ENCODE measurements around the gene MRPS23. TPM values are rescaled to one million over a fixed set of nuclear protein-coding genes. Genes with fewer than 3 reads are reported as not detected.

MRPS23 gene
- total and polyA plus RNA-seq, 2 of the 13 experiments (the other 11 are each of a cell fraction or from before 2014, with no cell fraction given), result 63.2 to 181 TPM

DNA sequence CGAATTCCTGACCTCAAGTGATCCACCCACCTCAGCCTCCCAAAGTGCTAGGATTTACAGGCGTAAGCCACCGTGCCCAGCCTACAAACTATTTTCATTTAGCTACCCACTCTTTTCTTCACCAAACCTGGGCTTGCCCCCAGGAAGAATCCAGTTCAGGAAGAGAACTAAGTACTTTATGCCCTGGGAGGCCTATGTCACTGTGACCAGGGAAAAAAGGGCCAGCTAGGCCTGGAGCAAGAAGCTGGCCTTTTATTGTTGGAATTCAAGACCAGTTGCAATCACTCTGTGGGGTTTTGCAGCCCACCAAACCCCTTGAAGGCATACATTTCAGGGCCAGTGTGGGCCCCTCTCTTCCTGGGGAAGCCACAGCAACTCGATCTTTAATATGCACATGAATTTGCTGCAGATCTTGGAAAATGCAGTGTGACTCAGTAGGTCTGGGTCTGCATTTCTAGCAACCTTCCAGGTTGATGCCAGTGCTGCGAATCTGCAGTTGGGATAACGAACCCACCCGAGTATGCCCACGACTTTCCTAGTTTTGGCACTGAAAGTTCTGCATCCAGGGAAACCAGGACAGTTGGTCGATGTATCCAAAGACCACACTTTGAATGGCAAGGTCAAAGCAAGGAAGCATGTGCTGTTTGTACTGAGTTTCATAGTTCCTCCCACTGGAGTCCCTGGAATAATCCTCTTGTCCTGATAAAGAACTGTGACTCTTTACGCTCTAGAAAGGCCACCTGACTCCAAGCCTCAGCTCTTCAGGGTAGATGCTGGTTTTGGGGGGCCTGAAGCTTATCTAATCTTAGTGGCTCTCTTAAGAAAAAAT, 7.2 kb upstream of the MRPS23 start (continued):
- no peak for TF ChIP-seq PBX3 (CRISPR knock-in tag; IDR thresholded peaks at IDR 0.05; ENCODE audit: borderline replicate concordance)
- TF ChIP-seq HMG20B (CRISPR knock-in tag; conservative IDR thresholded peaks at IDR 0.05), result no peak; the same call in 1 of the 2 replicates
- no peak for TF ChIP-seq ZNF460 (CRISPR knock-in tag; IDR thresholded peaks at IDR 0.05; ENCODE audit: borderline replicate concordance)
- TF ChIP-seq SRSF1 (optimal IDR thresholded peaks at IDR 0.05; ENCODE audit: low read depth, low read length), result no peak
- TF ChIP-seq ZNF775 (CRISPR knock-in tag; IDR thresholded peaks at IDR 0.05; ENCODE audit: borderline replicate concordance), result no peak
- TF ChIP-seq ZNF563 (CRISPR knock-in tag; IDR thresholded peaks at IDR 0.05), result no peak
- TF ChIP-seq ZNF256 (CRISPR knock-in tag; conservative IDR thresholded peaks at IDR 0.05), result no peak
- TF ChIP-seq ZNF335 (CRISPR knock-in tag; IDR thresholded peaks at IDR 0.05), result no peak
- no peak for TF ChIP-seq ZNF567 (CRISPR knock-in tag; IDR thresholded peaks at IDR 0.05; ENCODE audit: borderline replicate concordance)
- TF ChIP-seq KLF6 (CRISPR knock-in tag; IDR thresholded peaks at IDR 0.05), result no peak
- no peak for TF ChIP-seq ZNF619 (CRISPR knock-in tag; IDR thresholded peaks at IDR 0.05)
- TF ChIP-seq ZNF510 (CRISPR knock-in tag; IDR thresholded peaks at IDR 0.05; ENCODE audit: low read depth), result no peak
- 0 out of 2 replicates have a peak, but pooled peaks have one; percentile 54 for TF ChIP-seq ZNF44 (CRISPR knock-in tag; IDR thresholded peaks at IDR 0.05)
- TF ChIP-seq DNMT1 (CRISPR knock-in tag; IDR thresholded peaks at IDR 0.05), result no peak
- TF ChIP-seq ZFP1 (CRISPR knock-in tag; IDR thresholded peaks at IDR 0.05), result no peak
- TF ChIP-seq SNAPC2 (CRISPR knock-in tag; IDR thresholded peaks at IDR 0.05), result peak; percentile 21; the same call in 1 of the 2 replicates
- TF ChIP-seq ZBTB3 (CRISPR knock-in tag; IDR thresholded peaks at IDR 0.05; ENCODE audit: borderline replicate concordance, low read depth), result no peak
- TF ChIP-seq ERF (CRISPR knock-in tag; IDR thresholded peaks at IDR 0.05), result peak; percentile 51; the same call in 1 of the 2 replicates
- no peak for TF ChIP-seq RFX3 (CRISPR knock-in tag; IDR thresholded peaks at IDR 0.05)
- TF ChIP-seq, protein P1, sequence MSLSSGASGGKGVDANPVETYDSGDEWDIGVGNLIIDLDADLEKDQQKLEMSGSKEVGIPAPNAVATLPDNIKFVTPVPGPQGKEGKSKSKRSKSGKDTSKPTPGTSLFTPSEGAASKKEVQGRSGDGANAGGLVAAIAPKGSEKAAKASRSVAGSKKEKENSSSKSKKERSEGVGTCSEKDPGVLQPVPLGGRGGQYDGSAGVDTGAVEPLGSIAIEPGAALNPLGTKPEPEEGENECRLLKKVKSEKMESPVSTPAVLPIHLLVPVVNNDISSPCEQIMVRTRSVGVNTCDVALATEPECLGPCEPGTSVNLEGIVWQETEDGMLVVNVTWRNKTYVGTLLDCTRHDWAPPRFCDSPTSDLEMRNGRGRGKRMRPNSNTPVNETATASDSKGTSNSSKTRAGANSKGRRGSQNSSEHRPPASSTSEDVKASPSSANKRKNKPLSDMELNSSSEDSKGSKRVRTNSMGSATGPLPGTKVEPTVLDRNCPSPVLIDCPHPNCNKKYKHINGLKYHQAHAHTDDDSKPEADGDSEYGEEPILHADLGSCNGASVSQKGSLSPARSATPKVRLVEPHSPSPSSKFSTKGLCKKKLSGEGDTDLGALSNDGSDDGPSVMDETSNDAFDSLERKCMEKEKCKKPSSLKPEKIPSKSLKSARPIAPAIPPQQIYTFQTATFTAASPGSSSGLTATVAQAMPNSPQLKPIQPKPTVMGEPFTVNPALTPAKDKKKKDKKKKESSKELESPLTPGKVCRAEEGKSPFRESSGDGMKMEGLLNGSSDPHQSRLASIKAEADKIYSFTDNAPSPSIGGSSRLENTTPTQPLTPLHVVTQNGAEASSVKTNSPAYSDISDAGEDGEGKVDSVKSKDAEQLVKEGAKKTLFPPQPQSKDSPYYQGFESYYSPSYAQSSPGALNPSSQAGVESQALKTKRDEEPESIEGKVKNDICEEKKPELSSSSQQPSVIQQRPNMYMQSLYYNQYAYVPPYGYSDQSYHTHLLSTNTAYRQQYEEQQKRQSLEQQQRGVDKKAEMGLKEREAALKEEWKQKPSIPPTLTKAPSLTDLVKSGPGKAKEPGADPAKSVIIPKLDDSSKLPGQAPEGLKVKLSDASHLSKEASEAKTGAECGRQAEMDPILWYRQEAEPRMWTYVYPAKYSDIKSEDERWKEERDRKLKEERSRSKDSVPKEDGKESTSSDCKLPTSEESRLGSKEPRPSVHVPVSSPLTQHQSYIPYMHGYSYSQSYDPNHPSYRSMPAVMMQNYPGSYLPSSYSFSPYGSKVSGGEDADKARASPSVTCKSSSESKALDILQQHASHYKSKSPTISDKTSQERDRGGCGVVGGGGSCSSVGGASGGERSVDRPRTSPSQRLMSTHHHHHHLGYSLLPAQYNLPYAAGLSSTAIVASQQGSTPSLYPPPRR (CRISPR knock-in tag; IDR thresholded peaks at IDR 0.05; ENCODE audit: borderline replicate concordance), result 0 out of 2 replicates have a peak, but pooled peaks have one; percentile 40
- TF ChIP-seq ZNF225 (CRISPR knock-in tag; IDR thresholded peaks at IDR 0.05), result no peak
- TF ChIP-seq SMARCE1 (IDR thresholded peaks at IDR 0.05; ENCODE audit: borderline replicate concordance), result no peak
- TF ChIP-seq ZMAT5 (CRISPR knock-in tag; IDR thresholded peaks at IDR 0.05; ENCODE audit: borderline replicate concordance, low read depth), result no peak
- no peak for TF ChIP-seq LCORL (IDR thresholded peaks at IDR 0.05)
- no peak for TF ChIP-seq LCORL (CRISPR knock-in tag; IDR thresholded peaks at IDR 0.05)
- 0 out of 2 replicates have a peak, but pooled peaks have one; percentile 8 for TF ChIP-seq GTF3A (CRISPR knock-in tag; conservative IDR thresholded peaks at IDR 0.05)

All from HepG2 (cell line).